HG03521 (cell line): Measurements from ENCODE around the gene DIDO1.

Experiments used
- ATAC-seq: cut with Tn5 transposase; IDR thresholded peaks from one replicate; pipeline ENCODE4 v1.9.1; 2021; ENCODE audit warnings: mild to moderate bottlenecking, moderate library complexity; ENCODE audit not compliant: unreplicated experiment

Gene DIDO1

DNA sequence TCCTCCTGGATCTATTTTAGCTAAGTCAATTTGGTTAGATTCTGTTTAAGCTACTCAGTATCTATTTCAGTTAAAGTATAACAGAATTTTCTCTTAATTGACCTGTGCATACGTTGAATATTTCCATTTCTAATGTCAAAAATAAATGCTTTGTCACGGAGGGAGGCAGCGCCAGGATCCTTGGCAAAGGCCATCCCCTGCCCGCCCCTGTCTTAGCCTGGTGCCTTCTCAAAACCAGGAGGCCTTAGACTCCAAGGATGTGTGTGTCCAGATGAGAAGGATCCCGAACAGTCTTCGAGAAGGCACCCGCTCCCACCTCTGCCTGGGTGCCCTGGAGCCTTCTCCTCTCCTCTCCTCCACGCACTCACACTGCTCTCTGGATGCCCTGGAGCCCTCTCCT lies 87.0 kb downstream of the DIDO1 start:
- no peak for ATAC-seq

GRCh38 chr20:62838128-62838891 lies 88.0 kb downstream of the DIDO1 start:
- no peak for ATAC-seq

DNA sequence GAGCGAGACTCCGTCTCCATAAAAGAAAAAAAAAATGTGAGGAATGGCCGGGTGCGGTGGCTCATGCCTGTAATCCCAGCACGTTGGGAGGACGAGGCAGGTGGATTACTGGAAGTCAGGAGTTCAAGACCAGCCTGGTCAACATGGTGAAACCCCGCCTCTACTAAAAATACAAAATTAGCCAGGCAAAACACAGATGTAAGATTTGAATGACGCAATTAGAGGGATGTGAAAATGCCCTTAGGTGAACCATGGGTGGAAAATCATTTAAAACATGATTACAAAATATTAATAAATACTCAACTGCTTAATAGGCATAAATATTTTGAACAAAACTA lies 88.5 kb downstream of the DIDO1 start:
- ATAC-seq, result no peak

- no peak for ATAC-seq
Measured at GRCh38 chr20:62836967-62837490, 89.3 kb downstream of the DIDO1 start.

DNA sequence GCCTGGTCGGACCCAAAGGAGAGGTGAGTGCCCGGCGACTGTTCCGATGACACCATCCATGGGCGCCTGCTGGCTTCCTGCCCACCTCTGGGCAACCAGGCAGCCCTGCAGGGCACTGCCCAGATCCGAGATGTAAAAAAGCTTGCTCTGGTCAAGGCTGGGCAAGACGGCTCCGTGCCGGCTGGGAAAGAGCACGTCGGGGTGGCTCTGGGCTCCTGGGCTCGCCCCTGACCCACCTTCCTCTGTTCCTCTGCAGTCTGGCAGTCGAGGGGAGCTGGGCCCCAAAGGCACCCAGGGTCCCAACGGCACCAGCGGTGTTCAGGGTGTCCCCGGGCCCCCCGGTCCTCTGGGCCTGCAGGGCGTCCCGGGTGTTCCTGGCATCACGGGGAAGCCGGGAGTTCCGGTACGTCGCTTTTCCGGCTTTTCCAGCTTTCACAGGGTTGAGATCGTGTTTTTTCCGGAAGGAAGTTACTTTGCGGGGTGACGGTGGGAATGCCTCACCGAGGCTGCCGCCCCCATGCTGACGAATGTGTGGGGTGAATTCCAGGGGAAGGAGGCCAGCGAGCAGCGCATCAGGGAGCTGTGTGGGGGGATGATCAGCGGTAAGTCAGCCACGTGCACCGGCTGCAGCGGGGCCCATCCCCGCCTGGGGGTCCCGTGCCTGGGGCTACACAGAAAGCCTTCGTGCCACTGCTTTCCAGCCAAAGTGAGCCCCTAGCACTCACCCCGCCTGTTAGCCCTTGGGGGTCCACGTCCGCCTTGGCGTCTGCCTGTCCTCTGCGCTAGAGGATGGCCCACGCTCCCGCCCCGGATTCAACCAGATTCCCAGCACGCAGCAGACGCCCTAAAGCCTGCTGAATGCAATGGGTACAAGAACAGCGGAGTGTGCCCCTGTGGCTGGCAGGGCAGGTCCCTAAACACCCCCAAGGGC lies 90.1 kb downstream of the DIDO1 start:
- ATAC-seq, result no peak

GRCh38 chr20:62834967-62835730 lies 91.2 kb downstream of the DIDO1 start:
- ATAC-seq, result no peak

GRCh38 chr20:62832951-62833391 lies 93.3 kb downstream of the DIDO1 start:
- ATAC-seq, result no peak

DNA sequence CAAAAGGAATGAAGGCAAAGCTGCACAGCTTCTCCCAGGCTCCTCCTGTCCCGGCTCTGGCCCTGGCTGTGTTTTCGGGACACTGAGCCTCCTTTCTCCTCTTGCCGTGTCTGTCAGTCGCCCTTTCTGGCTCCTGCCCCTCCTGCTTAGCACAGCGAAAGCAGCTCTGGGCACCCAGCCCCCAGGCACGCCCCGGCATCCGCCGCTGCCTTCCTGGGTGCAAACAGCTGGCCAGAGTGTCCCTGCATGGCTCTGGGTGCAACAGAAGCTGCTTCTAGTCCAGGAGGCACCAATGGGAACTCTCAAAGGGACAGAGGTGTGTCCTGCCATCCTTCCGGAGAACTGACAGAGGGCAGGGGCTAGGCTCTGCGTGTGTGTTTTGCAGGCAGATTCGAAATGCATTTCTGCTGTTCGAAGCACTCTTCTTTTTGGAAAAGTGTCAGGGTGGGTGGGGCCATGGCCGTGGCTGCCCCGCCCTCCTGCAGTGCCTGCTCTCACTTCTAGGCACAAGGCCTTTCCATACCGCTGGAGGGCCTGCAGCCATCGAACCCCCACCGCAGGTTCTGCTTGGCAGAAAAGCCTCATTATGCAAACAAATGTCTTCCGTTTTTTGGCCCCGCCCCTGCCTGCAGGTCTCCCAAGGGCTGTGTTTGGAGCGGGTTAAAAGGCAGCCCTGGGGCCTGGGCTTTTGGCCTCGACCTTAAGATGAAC lies 93.9 kb downstream of the DIDO1 start:
- no peak for ATAC-seq

GRCh38 chr20:62831854-62832211 lies 94.5 kb downstream of the DIDO1 start:
- ATAC-seq, result no peak

DNA sequence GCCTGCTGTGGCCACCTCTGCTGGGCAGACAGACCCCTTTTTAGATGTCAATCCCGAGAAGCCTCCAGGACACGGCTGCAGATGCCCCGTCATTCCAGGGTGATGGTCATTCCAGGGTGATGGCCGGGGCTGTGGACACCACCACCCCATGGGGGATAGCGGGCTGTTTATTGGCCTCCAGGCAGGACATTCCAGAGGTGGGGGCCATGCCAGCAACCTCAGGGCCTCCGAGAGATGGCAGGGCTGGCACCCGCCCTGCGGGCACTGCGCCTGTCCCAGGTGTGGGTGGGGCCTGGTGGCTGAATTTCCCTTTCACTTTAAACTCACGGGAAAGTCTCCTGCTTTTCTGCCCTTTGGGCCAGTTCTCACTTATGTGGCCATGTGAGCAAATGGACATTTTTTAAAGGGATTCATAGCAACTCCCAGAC lies 94.9 kb downstream of the DIDO1 start:
- no peak for ATAC-seq

DNA sequence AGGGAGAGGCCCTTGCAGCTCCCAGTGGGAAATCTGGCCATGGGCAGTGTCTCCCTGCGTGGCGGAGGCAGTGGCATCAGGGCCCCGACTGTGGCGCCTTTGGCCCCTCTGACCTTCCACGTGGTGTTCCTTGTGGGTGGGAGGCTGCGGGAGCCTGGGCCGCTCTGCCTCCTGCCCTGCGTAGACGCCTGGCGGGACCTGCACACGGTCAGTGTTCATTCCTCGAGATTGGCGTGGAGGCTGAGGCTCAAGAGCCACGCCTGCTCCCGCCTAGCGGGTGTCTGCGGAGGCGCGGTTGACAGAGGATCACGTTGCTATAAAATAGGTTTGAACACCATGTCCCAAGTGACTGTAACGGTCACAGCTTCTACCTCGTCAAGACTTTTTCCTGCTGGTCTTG lies 95.5 kb downstream of the DIDO1 start:
- ATAC-seq, result no peak

- no peak for ATAC-seq
Measured at GRCh38 chr20:62830251-62830650, 96.1 kb downstream of the DIDO1 start.

GRCh38 chr20:62829231-62830230 lies 96.8 kb downstream of the DIDO1 start:
- ATAC-seq, result no peak

- ATAC-seq, result no peak
Measured at GRCh38 chr20:62828511-62829230, 97.6 kb downstream of the DIDO1 start.

- ATAC-seq, result no peak
Measured at GRCh38 chr20:62828051-62828450, 98.3 kb downstream of the DIDO1 start.
